VCaP (cell line): ENCODE data around the gene DPEP1.
"Not testable (repeated sequence)": the region's sequence is repeated elsewhere in the genome, so short reads cannot be mapped to it uniquely, and the experiment has no call there.

Source experiments
- H3K27ac ChIP-seq: fragments of 450-650 bp; 2 replicates; pipeline ENCODE4 v1.5.1; 2017
- CTCF ChIP-seq: fragments of 450-650 bp; conservative IDR thresholded peaks from 2 replicates; pipeline ENCODE4 v1.5.1; 2017; ENCODE audit warnings: mild to moderate bottlenecking, moderate library complexity

DPEP1 gene

DNA sequence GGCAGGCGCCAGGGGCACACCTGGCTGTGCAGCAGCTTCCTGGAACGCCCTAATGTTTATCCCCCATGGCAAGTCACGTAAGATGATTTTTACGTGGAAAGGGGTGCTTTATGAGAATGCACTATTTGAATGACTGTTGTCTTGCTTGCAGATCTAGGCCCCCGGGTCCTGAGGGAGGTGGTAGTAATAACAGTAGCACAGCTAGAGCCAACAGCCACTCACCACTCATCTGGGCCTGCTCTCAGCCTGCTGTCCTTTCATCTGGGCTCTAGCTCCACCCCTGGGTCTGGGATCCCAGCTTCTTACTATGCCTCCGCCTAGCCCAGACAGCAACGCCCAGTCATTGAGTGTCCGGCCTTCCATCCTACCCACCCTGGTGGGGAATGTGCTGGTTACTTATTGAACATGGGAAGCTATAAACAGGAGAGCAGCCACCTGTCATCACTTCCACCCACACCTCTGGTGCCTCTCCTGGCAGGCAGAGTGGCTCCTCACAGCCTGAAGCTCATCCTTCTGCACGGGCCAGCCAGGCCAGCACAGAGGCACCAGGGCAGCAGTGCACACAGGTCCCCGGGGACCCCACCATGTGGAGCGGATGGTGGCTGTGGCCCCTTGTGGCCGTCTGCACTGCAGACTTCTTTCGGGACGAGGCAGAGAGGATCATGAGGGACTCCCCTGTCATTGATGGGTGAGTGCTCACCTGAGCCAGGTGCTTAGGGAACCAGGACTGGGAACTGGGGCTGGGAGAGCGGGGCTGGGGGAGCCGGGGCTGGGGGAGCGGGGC is 16.6 kb downstream of the DPEP1 start:
- no peak overlapping the region for H3K27ac ChIP-seq
- TF ChIP-seq CTCF = no peak

DNA sequence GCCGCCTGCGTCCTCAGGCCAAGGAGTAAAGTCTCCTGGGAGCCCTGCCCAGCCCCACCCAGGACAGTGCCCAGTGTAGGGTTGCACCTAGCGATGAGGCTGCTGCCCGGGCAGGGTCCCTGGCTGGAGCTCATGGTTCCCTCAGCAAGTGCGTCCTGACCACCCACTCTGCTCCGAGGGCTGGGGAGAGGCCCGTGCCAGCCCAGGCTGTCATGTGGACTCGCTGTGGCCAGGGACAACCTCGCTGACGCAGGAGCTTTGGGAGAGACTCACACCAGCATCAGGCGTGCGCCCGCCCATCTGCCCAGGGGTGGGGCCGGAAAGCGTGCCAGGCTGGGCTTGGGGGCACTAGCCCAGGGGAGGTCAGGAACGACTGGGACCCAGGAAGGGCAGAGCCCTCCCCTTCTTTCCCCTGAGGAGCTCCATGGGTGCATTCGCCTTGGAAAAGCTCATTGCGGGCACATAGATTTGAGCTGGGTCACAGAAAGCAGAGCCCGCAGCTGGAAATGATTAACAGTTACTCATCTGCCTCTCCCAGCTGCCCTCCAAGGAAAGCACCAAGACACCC is 19.7 kb downstream of the DPEP1 start:
- TF ChIP-seq CTCF = no peak
- no peak overlapping the region for H3K27ac ChIP-seq

DNA sequence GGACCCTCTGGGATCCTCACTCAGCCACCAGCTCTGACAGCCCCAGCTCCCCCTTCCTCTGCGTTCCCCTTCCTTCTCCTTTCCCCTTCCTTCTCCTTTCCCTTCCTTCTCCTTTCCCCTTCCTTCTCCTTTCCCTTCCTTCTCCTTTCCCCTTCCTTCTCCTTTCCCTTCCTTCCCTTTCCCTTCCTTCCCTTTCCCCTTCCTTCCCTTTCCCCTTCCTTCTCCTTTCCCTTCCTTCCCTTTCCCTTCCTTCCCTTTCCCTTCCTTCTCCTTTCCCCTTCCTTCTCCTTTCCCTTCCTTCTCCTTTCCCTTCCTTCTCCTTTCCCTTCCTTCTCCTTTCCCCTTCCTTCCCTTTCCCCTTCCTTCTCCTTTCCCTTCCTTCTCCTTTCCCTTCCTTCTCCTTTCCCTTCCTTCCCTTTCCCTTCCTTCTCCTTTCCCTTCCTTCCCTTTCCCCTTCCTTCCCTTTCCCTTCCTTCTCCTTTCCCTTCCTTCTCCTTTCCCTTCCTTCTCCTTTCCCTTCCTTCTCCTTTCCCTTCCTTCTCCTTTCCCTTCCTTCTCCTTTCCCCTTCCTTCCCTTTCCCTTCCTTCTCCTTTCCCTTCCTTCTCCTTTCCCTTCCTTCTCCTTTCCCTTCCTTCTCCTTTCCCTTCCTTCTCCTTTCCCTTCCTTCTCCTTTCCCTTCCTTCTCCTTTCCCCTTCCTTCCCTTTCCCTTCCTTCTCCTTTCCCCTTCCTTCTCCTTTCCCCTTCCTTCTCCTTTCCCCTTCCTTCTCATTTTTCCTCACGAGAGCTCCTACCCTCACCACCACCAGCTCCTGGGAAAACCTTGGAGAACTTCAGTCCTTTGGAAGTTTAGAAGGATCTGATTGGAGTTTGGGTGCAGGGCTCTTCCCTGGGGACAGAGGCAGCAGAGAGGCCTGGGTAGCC is 21.3 kb downstream of the DPEP1 start:
- H3K27ac ChIP-seq = not testable (repeated sequence)

- no peak for TF ChIP-seq CTCF
- H3K27ac ChIP-seq = no peak overlapping the region
Observed at GRCh38 chr16:89636663-89637062, 23.2 kb downstream of the DPEP1 start.

DNA sequence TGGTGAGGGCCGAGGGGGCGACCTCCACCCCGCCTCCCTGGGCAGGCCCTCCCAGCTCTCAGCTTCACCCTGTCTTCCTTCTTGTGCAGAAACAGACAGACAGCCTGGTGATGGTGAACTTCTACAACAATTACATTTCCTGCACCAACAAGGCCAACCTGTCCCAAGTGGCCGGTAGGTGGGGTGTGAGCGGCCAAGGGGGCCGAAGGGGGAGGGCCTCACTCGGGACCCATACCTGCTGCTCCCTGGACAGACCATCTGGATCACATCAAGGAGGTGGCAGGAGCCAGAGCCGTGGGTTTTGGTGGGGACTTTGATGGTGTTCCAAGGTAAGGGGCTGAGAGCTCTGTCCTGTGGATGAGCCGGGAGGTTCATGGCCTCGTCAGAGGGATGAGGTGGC is 23.9 kb downstream of the DPEP1 start:
- TF ChIP-seq CTCF = no peak
- H3K27ac ChIP-seq = no peak overlapping the region

DNA sequence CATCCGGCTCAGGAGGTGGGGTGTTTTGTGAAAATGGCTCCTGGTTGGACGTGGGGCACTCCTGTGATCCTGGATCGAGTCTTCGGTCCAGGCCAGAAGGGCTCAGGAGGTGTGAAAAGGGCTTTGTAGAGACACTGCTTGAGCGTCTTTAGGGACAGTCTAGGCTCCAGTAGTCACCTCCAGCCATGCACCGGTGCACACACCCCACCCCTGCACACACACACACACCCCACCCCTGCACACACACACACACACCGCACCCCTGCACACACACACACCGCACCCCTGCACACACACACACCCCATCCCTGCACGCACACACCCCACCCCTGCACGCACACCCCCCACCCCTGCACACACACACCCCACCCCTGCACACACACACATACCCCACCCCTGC is 25.0 kb downstream of the DPEP1 start:
- TF ChIP-seq CTCF = no peak
- no peak overlapping the region for H3K27ac ChIP-seq

DNA sequence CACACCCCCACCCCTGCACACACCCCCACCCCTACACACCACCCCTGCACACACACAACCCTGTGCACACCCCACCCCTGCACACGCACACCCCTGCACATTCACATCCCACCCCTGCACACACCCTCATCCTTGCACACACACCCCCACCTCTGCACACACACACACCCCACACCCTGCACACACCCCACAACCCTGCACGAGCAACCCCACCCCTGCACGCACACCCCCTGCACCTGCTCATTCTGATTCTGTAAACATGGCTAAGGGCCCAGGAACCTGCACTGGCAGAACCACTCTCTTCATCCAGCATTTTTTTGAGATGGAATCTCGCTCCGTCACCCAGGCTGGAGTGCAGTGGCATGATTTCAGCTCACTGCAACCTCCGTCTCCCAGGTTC is 25.9 kb downstream of the DPEP1 start:
- TF ChIP-seq CTCF = no peak
- H3K27ac ChIP-seq = no peak overlapping the region
